GM13976 (cell line): ENCODE results near the gene ANKRD11.
"Not testable (repeated sequence)": the region's sequence is repeated elsewhere in the genome, so short reads cannot be mapped to it uniquely, and the experiment has no call there.

Experiments
- DNase-seq: peaks from one replicate; pipeline ENCODE4 v3.0.0; 2012; ENCODE audit warnings: low spot score
- CTCF ChIP-seq: IDR thresholded peaks from 2 replicates; pipeline ENCODE4 v1.5.1; 2012; ENCODE audit warnings: borderline replicate concordance, mild to moderate bottlenecking; ENCODE audit not compliant: insufficient read depth; ENCODE audit errors: extremely low read depth, missing control alignments, control extremely low read depth
- in situ Hi-C: fragments of 300-500 bp; cut with MboI; formaldehyde crosslinking; loops from one replicate; pipeline ENCODE4 v1.12.0; 2022; ENCODE audit warnings: low sequenced_read_pairs, mixed read lengths, inconsistent platforms; ENCODE audit not compliant: unreplicated experiment

Gene ANKRD11

GRCh38 chr16:89460556-89460955 is 29.8 kb downstream of the ANKRD11 start:
- no peak for DNase-seq
- TF ChIP-seq CTCF = no peak
- in situ Hi-C loops = no loop called here

GRCh38 chr16:89458967-89459366 is 31.4 kb downstream of the ANKRD11 start:
- no peak for TF ChIP-seq CTCF
- in situ Hi-C loops = no loop called here
- no peak for DNase-seq

GRCh38 chr16:89458551-89458950 is 31.8 kb downstream of the ANKRD11 start:
- no peak for DNase-seq
- in situ Hi-C loops = no loop called here
- no peak for TF ChIP-seq CTCF

- DNase-seq = no peak
- in situ Hi-C loops = no loop called here
- no peak for TF ChIP-seq CTCF
Measured at GRCh38 chr16:89456419-89456959, 33.9 kb downstream of the ANKRD11 start.

- no peak for TF ChIP-seq CTCF
- DNase-seq = no peak
- in situ Hi-C loops = no loop called here
Measured at GRCh38 chr16:89455692-89456091, 34.7 kb downstream of the ANKRD11 start.

- no peak for DNase-seq
- in situ Hi-C loops = no loop called here
- no peak for TF ChIP-seq CTCF
Measured at GRCh38 chr16:89455178-89455577, 35.2 kb downstream of the ANKRD11 start.

- in situ Hi-C loops, DNase-seq: not testable (repeated sequence)
Measured at GRCh38 chr16:89454378-89455125, 35.8 kb downstream of the ANKRD11 start.
